Measurements from ENCODE around the gene LRRC8E. TPM values are rescaled to one million over a fixed set of nuclear protein-coding genes. Genes with fewer than 3 reads are reported as not detected.
"Not testable (repeated sequence)": the region's sequence is repeated elsewhere in the genome, so short reads cannot be mapped to it uniquely, and the experiment has no call there.

Gene LRRC8E
- total RNA-seq, 2 donors from 2014 or later = 2.8 to 3.4 TPM

- WGBS, 2 experiments (ENCODE audit: insufficient coverage in 1 of 2, insufficient read length in 1 of 2) = 84% methylated on average over 17 to 24 of the region's 24 CpGs
- Mint-ChIP-seq H3K4me3 (no peak overlapping the region), H3K4me1 (peaks cover 4% of the 10 kb centered on the region), H3K27ac (peak overlapping the region; percentile 78), H3K9me3 (no peaks in the 10 kb centered on the region), H3K36me3 (ENCODE audit: low read depth) (peaks cover 15% of the 10 kb centered on the region), H3K27me3 (ENCODE audit: insufficient read depth) (no peaks in the 10 kb centered on the region)
- Histone ChIP-seq H3K4me3 (ENCODE audit: low read length) (no peak overlapping the region), H3K36me3 (ENCODE audit: control insufficient read depth, insufficient read depth, low read length) (peaks cover 44% of the 10 kb centered on the region), H3K27me3 (ENCODE audit: control insufficient read depth, insufficient read depth, low read length, poor library complexity, severe bottlenecking) (no peaks in the 10 kb centered on the region), H3K4me1 (ENCODE audit: control insufficient read depth, insufficient read depth, low read length) (no peaks in the 10 kb centered on the region), H3K9me3 (ENCODE audit: control insufficient read depth, low read length) (no peaks in the 10 kb centered on the region), H3K27ac (ENCODE audit: low read depth, low read length) (peak overlapping the region; percentile 7), H3K9ac (ENCODE audit: extremely low read depth, low read length, poor library complexity, severe bottlenecking) (no peak overlapping the region)
- peak; percentile 92 for DNase-seq
- TF ChIP-seq, protein P1, sequence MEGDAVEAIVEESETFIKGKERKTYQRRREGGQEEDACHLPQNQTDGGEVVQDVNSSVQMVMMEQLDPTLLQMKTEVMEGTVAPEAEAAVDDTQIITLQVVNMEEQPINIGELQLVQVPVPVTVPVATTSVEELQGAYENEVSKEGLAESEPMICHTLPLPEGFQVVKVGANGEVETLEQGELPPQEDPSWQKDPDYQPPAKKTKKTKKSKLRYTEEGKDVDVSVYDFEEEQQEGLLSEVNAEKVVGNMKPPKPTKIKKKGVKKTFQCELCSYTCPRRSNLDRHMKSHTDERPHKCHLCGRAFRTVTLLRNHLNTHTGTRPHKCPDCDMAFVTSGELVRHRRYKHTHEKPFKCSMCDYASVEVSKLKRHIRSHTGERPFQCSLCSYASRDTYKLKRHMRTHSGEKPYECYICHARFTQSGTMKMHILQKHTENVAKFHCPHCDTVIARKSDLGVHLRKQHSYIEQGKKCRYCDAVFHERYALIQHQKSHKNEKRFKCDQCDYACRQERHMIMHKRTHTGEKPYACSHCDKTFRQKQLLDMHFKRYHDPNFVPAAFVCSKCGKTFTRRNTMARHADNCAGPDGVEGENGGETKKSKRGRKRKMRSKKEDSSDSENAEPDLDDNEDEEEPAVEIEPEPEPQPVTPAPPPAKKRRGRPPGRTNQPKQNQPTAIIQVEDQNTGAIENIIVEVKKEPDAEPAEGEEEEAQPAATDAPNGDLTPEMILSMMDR (conservative IDR thresholded peaks at IDR 0.05) = peak; percentile 74
These were observed 40.7 kb downstream of the LRRC8E start for GRCh38 chr19:7928741-7929701.

DNA sequence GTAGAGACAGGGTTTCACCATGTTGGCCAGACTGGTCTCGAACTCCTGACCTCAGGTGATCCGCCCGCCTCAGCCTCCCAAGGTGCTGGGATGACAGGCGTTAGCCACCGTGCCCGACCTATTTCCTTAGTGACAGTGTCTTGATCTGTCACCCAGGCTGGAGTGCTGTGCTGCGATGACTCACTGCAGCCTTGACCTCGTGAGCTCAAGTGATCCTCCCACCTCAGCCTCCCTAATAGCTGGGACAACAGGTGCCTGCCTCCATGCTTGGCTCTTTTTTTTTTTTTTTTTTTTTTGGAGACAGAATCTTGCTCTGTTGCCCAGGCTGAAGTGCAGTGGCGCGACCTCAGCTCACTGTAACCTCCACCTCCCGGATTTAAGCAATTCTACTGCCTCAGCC is 41.7 kb downstream of the LRRC8E start:
- peaks cover 18% of the 10 kb centered on the region for H3K36me3 Mint-ChIP-seq (ENCODE audit: low read depth)
- not testable (repeated sequence) for H3K4me3 Mint-ChIP-seq; H3K4me1 ChIP-seq (ENCODE audit: control insufficient read depth, insufficient read depth, low read length); H3K9ac ChIP-seq (ENCODE audit: extremely low read depth, low read length, poor library complexity, severe bottlenecking); H3K27ac Mint-ChIP-seq; DNase-seq; H3K9me3 ChIP-seq (ENCODE audit: control insufficient read depth, low read length); H3K27ac ChIP-seq (ENCODE audit: low read depth, low read length); H3K27me3 ChIP-seq (ENCODE audit: control insufficient read depth, insufficient read depth, low read length, poor library complexity, severe bottlenecking); H3K4me3 ChIP-seq (ENCODE audit: low read length); H3K27me3 Mint-ChIP-seq (ENCODE audit: insufficient read depth); H3K9me3 Mint-ChIP-seq; H3K4me1 Mint-ChIP-seq
- WGBS, 2 experiments (ENCODE audit: insufficient coverage in 1 of 2, insufficient read length in 1 of 2) = 90 to 94% methylated on average over 11 of the region's 11 CpGs
- H3K36me3 ChIP-seq (ENCODE audit: control insufficient read depth, insufficient read depth, low read length) = peaks cover 49% of the 10 kb centered on the region

DNA sequence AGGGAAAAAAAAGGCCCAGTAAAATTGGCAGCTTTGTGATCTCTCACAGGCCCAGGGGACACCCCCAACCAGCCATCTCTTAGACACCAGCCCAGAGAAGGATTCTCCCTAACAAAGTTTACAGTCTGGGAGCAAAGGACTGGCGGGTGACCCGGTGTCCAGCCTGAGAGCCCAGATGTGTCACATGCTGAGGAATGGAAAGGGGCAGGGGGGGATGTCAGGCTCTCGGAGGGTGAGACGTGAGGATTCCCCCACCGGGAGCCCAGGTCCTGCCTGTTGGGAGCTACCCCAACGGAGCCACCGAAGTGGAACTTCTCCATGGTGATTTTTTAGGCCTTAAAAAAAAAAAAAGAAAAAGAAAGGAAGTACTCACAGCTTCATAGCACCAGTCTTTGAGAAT is 42.5 kb downstream of the LRRC8E start:
- Histone ChIP-seq H3K9ac (ENCODE audit: extremely low read depth, low read length, poor library complexity, severe bottlenecking) (no peak overlapping the region), H3K9me3 (ENCODE audit: control insufficient read depth, low read length) (no peaks in the 10 kb centered on the region), H3K4me1 (ENCODE audit: control insufficient read depth, insufficient read depth, low read length) (no peaks in the 10 kb centered on the region), H3K36me3 (ENCODE audit: control insufficient read depth, insufficient read depth, low read length) (peaks cover 56% of the 10 kb centered on the region), H3K27ac (ENCODE audit: low read depth, low read length) (no peak overlapping the region), H3K27me3 (ENCODE audit: control insufficient read depth, insufficient read depth, low read length, poor library complexity, severe bottlenecking) (no peaks in the 10 kb centered on the region), H3K4me3 (ENCODE audit: low read length) (no peak overlapping the region)
- no peaks in the 10 kb centered on the region for H3K27me3 Mint-ChIP-seq (ENCODE audit: insufficient read depth)
- peaks cover 4% of the 10 kb centered on the region for H3K4me1 Mint-ChIP-seq
- H3K36me3 Mint-ChIP-seq (ENCODE audit: low read depth) = peaks cover 24% of the 10 kb centered on the region
- 95 to 99% methylated on average over 6 to 7 of the region's 7 CpGs for WGBS, 2 experiments (ENCODE audit: insufficient coverage in 1 of 2, insufficient read length in 1 of 2)
- TF ChIP-seq, protein P1 (conservative IDR thresholded peaks at IDR 0.05) = no peak
- H3K27ac Mint-ChIP-seq = no peak overlapping the region
- H3K4me3 Mint-ChIP-seq = no peak overlapping the region
- DNase-seq = no peak
- H3K9me3 Mint-ChIP-seq = no peaks in the 10 kb centered on the region

All from endodermal cell (in vitro differentiated cells).